NCI-H146 (cell line): ENCODE measurements around the gene EML3.
"Not testable (repeated sequence)": the region's sequence is repeated elsewhere in the genome, so short reads cannot be mapped to it uniquely, and the experiment has no call there.

ENCODE experiments used
- DNase-seq: peaks from one replicate; lab custom pipeline; 2025; lab: John Stamatoyannopoulos, UW

The EML3 gene

GRCh38 chr11:62616957-62617356 is 4.4 kb upstream of the EML3 start:
- not testable (repeated sequence) for DNase-seq

DNA sequence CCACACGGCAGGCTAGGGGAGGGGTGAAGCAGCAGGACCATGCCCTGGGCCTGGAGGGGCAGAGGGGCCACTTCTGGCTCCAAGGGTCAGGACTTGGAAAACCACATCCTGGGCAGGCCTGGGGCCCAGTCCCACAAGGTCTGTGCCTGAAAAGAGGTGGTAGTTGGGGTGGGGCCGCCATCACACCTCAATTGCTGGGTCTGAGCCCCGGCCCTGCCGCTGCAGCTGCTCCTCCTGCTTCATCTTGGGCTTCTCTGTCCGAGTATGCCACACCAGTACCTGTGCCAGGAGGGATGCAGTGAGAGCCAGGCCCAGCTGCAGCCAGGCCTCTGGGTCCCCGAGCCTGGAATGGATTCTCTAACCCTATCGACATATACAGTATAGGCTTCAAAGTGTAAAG is 2.9 kb upstream of the EML3 start:
- DNase-seq, result no peak

- no peak for DNase-seq
Observed at GRCh38 chr11:62614275-62614674, 1.7 kb upstream of the EML3 start.

DNA sequence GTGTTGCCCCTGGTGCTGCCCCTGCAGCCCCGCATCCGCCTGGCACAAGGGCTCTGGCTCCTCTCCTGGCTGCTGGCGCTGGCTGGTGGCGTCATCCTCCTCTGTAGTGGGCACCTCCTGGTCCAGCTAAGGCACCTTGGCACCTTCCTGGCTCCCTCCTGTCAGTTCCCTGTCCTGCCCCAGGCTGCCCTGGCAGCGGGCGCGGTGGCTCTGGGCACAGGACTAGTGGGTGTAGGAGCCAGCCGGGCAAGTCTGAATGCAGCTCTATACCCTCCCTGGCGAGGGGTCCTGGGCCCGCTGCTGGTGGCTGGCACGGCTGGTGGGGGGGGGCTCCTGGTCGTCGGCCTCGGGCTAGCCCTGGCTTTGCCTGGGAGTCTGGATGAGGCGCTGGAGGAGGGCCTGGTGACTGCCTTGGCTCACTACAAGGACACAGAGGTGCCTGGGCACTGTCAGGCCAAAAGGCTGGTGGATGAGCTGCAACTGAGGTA is 760 bp upstream of the EML3 start:
- DNase-seq, result no peak

GRCh38 chr11:62611705-62612365 is 740 bp downstream of the EML3 start:
- peak; percentile 51 for DNase-seq

DNA sequence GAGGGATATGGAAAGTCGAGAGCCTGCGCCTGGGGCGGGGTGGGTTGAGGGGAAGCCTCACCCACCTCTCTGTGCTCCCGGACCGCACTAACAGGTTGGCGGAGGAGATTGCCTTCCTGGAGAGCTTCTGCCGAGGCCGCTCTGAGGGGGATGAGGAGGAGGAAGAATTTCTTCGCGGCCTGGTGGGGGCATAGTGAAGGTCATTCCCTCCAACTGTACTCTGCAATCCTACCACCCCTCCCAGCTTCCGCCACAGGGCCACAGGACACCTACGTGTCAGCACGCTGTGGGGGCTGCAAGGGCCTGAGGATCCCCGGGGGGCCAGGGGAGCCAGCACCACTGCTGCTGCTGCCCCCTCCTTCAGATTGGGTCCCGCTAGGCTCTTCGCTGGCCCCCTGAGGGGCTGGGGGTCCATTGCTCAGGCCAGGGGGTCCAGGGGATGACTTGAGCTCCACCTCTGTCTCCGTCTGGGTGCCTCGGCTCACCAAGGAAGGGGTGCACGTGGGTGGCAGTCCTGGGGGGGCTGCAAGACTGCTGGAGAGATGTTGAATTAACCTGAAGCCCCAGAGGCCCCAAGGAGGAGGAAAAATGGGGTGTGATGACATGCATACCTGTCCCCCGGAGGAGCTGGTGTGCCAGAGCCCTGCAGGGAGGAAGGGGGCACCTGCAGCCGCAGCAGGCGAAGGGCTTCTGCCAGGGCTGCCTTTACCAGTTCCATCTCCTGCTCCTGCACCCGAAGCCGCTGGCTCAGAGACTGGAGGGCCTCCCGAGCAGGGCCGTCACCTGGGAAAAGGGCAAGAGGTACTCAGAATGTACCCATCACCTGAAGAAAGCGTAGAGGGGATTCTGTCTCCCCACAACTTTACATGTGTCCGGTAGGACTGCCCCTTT is 1.5 kb downstream of the EML3 start:
- no peak for DNase-seq

- no peak for DNase-seq
Observed at GRCh38 chr11:62610403-62610802, 2.2 kb downstream of the EML3 start.

GRCh38 chr11:62608776-62609175 is 3.8 kb downstream of the EML3 start:
- no peak for DNase-seq

- DNase-seq, result no peak
Observed at GRCh38 chr11:62607714-62608113, 4.9 kb downstream of the EML3 start.

- no peak for DNase-seq
Observed at GRCh38 chr11:62605902-62606301, 6.7 kb downstream of the EML3 start.

DNA sequence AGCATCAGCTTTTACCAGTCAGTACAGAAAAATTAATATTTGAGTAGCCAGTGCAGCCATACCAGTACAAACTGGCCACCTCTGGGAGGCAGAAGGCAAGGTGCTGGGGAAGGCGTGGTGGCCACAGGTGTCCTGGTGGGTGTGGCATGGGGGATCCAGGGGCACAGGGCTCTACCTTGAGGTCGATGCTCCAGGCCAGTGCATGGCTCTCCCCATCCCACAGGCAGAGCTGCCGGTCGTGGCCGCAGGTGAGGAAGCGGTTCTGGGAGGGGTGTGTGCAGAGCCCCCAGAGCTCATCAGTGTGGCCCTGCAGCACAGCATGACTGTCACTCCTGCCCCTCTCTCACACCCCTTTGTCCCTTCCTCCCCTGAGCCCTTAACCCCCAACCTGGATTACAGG is 7.1 kb downstream of the EML3 start:
- no peak for DNase-seq

- no peak for DNase-seq
Observed at GRCh38 chr11:62604460-62605120, 8.0 kb downstream of the EML3 start.

GRCh38 chr11:62603776-62604299 is 8.7 kb downstream of the EML3 start:
- DNase-seq, result no peak

GRCh38 chr11:62603072-62603408 is 9.5 kb downstream of the EML3 start:
- peak; percentile 60 for DNase-seq

DNA sequence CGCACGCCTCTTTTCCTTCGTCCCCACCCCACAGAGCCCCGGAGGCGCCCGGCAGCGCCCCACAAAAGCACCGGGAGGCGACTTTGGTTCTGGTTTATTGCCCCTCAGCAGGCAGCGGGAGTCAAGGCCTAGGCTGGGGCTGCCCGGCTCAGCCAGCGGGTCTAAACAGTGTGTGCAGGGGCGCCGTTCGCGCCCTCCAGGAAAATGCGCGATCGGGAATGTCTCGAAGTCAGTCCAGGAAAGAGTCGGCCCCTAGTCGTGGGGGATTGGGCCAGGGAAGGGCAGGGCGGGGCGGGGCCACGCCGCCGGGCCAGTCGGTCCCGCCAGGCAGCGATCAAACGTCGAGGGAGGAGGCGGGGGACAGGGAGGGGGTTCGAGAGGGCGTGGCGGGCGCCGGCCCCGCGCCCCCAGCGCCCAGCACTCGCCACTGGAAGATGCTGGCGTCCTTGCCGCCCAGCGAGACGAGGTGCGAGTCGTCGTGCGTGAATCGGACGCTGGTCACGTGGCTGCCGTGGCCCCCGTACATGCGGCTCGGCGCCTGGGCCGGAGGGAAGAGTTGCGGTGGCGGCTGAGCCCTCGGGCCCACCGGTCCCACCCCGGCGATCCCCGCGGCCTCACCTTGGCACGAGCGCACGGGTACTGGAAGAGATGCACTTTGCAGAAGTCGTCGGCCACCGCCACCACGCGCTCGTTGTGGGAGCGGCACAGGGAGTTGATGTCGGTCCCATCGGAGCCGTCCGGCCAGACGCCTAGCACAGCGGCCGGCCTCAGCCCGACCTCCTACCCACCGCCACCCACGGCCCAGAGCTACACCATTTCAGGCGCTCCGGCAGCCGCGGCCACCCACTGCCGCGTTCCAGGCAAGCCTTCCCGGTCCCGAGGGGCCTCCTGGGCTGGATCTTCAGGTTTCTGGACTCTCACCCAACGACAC is 10.2 kb downstream of the EML3 start:
- DNase-seq, result peak; percentile 89

- peak; percentile 99 for DNase-seq
Observed at GRCh38 chr11:62601372-62602140, 11.0 kb downstream of the EML3 start, which contains the start of gene MTA2. Gene MTA2 (minus strand): TSS chr11:62601865. CDS start chr11:62601450, 415 bp downstream.

DNA sequence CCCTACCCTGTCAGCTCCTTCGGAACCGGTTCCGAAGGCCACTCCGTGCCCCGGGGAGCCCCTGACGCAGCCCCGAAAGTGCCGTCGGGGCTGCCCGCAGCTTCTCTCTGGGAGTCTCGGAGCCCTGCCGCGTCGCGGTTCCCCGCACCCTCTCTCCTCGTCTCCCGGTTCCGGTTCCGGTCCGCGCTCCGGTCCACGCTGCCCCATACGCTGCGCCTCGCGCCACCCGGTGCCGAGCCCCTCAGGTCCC is 11.5 kb downstream of the EML3 start:
- DNase-seq, result no peak

DNA sequence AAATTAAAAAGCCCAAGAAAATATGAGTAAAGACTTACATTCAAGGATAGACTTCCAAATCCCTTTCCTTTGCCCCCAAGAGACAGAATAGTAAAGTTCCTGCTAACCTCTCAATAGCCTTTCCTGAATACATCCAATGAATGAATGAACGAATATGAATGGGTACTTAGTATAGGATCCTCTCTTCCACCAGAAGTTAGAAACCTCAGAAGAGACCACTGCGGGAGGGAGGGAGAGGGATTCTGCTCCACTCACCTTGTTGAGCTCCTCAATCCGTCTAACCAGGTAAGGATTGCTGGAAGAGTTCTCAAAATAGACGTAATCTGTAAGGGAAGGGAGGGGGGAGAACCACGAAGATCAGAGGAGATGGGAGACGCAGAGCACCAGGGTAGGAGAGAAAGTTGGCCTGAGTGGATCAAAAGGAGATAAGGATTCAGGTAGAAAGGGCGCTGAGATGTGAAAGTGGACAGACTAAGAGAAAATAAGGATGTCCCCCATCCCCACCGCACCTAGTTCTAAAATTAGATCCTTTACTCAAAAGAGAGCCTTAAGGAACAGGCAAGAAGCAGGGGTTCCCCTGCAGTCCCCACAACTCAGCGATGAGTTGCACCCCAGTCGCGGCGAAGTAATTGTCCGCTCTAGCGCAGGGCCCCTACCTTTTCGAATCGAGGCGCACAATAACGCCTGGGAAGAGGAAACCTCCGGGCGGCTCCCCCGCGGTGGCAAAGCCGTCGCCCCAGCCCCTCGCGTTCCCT is 12.0 kb downstream of the EML3 start:
- peak; percentile 34 for DNase-seq

GRCh38 chr11:62599901-62600300 is 12.7 kb downstream of the EML3 start:
- DNase-seq, result no peak

DNA sequence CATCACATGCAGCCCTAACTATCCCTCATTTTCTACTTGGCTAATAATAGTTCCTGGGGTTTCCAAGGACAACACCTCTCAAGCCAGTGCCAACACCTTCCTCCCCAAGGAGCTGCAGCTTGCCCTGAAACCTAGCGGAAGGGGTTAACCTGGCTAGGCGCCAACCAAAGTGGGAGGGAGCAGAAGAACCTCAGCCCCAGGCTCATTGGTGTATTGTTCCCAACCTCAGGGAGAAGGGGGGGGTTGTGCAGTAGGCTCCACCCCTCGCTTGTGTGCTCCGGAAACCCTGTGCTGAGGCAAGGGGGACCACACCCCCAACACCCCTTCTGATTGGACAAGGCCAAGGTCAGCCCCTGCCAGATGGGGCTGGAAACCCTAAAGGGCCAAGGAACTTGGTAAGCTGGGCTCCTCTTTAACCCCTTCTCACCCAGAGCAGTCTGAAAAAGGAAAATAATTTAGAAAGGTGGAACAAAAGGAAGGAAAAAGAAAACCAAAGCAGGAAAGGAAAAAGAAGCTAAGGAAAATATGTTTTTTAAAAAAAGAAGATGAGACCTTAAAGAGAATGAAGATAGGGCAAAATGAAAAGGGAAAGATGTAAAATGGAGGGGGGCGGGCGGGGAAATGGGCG is 13.4 kb downstream of the EML3 start:
- peak; percentile 78 for DNase-seq
